ENCODE results near the gene WWOX.

Gene WWOX

GRCh38 chr16:78732696-78733095 is 633.2 kb downstream of the WWOX start:
- FAIRE-seq: no peak
- TF ChIP-seq CTCF (IDR thresholded peaks at IDR 0.05; ENCODE audit: insufficient read depth, missing control alignments): no peak
- DNase-seq (ENCODE audit: insufficient read length, low spot score): no peak

DNA sequence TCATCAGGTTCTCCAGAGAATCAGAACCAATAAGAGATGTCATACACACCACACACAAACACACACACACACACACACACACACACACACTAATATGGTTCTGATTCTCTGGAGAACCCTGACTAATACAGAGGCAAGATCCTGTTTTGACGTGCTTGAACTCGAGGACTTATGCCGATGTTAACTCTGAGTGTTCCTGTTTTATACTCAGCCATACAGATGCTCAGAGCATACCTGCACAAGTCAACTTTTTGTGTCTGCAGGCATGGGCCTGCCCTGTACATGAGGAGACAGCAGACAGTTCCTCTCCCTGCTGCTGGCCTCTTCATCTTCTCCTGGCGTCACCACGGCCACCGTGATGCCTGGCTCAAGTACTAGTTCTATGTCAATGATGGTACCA is 635.9 kb downstream of the WWOX start:
- TF ChIP-seq CTCF (IDR thresholded peaks at IDR 0.05; ENCODE audit: insufficient read depth, missing control alignments): no peak
- no peak for DNase-seq (ENCODE audit: insufficient read length, low spot score)
- no peak for FAIRE-seq

DNA sequence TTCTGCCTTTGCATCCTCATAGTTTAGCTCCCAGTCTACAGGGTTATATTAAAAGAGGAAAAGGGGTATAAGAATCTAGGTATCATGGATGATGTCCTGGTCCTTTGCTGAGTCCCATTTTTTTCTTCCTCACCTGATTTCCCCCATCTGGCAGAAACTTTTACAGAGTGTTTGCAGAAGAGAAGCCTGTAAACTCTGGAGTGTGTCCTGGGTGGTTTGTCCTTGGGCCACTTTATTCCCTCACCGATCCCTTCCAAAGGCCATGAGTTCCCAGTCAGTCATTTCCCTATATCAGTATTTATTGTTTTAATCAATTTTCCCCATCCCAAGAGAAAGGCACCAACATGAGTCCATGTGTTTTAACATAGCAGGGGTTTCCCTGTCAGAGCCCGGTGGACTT is 638.2 kb downstream of the WWOX start:
- DNase-seq (ENCODE audit: insufficient read length, low spot score) (no peak), FAIRE-seq (no peak)
- TF ChIP-seq CTCF (IDR thresholded peaks at IDR 0.05; ENCODE audit: insufficient read depth, missing control alignments): no peak

DNA sequence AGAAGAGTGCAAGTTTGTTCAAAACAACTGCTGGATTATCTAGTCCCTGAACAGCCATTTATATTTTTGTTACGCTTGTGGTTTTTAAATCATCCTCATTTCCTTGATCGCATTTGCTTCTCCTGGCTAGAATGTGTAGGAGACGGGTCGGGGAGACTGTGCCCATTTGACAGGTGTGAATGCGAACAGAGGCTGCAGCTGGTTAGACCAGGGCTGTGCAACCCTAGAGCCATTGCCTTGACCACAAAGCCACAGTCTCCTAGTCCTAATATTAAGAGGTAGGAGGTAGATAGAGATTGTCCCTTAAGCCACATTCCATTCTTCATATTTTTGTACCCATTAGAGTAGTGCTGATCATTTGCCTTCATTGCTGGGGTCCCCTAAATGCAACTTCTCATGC is 639.1 kb downstream of the WWOX start:
- no peak for FAIRE-seq
- no peak for TF ChIP-seq CTCF (IDR thresholded peaks at IDR 0.05; ENCODE audit: insufficient read depth, missing control alignments)
- no peak for DNase-seq (ENCODE audit: insufficient read length, low spot score)

GRCh38 chr16:78740269-78740668 is 640.8 kb downstream of the WWOX start:
- TF ChIP-seq CTCF (IDR thresholded peaks at IDR 0.05; ENCODE audit: insufficient read depth, missing control alignments): no peak
- no peak for DNase-seq (ENCODE audit: insufficient read length, low spot score)
- no peak for FAIRE-seq

- FAIRE-seq (no peak), DNase-seq (ENCODE audit: insufficient read length, low spot score) (no peak)
- no peak for TF ChIP-seq CTCF (IDR thresholded peaks at IDR 0.05; ENCODE audit: insufficient read depth, missing control alignments)
Observed at GRCh38 chr16:78742501-78743283, 643.2 kb downstream of the WWOX start.

- no peak for DNase-seq (ENCODE audit: insufficient read length, low spot score)
- FAIRE-seq: no peak
- TF ChIP-seq CTCF (IDR thresholded peaks at IDR 0.05; ENCODE audit: insufficient read depth, missing control alignments): no peak
Observed at GRCh38 chr16:78743556-78743955, 644.1 kb downstream of the WWOX start.
